Measurements from ENCODE around the gene ELP5.
"Not testable (repeated sequence)": the region's sequence is repeated elsewhere in the genome, so short reads cannot be mapped to it uniquely, and the experiment has no call there.

The ELP5 gene

DNA sequence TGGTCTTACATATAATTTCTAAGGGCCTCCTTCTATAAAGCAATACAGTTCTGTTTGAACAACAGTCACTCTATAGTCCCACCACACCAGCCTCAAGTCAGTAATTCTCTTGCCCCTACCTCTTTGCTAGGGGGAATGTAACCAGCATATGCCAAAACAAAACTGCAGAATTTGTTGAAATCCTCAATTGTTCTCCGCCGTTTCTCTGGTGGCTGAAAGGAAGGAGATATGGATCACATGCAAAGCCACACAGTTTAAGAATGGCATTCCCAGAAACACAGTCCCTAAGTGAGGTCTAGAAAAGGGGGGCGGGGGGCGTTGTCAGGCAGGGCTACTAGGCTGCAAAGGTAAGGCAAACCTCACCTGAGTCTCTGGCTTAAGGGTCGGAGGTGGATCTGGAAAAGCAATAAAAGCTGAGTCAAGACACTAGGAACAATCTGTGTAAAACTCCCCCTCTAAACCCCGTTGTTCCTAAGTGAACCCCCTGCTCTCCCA lies 14.7 kb upstream of the ELP5 start:
- DNase-seq: no peak

DNA sequence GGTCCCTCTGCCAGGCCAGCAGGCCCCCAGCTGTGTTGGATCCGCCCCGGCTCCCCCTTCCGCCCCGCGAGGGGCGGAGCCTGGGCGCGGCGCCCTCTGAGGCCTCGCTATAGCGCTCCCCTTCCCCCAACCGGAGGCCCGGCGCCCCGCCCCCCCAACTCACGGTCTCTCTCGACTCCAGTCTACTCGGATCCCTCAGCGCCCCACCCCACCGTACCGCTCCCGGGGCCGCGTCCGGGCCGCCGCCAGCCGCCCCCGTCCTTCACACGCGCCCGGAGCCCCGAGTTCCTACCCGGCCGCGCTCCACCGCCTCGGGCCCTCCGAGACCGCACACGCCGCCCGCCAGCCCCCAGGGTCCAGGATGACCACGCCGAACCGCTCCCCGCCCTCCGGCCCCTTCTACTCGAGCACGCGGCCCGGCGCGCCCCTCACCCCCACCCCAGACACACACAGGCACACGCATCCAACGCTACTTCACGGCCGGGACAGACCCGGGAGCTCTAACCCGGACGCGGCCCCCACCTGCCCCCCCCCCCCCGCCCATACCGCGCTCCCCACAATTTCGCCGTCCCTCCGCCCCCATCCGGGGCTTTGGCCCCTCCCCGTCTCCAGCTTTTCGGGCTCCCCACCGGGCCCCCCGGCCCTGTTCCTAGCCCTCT lies 14.1 kb upstream of the ELP5 start:
- no peak for DNase-seq

DNA sequence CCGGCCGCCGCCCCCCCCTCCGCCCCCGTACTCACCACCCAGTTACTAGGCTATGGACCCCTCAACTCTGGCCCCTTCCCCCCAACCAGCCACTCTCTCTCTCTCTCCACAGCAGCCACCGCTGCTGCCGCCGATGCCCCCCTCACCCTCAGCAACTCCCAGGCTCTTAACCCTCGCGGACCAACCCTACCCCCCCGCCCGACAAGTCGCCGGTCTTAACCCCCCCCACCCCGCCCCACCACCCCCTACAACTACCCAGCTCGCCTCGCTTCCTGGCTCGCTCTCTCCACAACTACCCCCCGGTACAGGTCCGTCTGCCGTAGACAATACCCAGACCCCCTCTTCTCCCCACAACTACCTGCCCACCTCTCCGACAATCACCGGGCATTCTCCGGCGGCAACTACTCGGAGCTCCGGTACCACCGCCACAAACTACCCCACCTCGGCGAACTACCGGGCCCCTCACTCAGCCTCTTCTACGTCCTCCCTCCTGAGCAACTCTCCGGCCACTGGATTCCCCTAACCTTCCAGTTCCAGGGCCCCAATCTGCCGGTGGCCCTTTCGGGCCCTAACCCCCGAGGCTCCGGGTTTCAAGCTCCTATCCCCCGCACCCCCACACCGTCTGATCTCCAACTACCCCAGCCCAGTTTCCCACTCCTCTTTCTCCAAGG lies 13.5 kb upstream of the ELP5 start:
- no peak for DNase-seq

DNA sequence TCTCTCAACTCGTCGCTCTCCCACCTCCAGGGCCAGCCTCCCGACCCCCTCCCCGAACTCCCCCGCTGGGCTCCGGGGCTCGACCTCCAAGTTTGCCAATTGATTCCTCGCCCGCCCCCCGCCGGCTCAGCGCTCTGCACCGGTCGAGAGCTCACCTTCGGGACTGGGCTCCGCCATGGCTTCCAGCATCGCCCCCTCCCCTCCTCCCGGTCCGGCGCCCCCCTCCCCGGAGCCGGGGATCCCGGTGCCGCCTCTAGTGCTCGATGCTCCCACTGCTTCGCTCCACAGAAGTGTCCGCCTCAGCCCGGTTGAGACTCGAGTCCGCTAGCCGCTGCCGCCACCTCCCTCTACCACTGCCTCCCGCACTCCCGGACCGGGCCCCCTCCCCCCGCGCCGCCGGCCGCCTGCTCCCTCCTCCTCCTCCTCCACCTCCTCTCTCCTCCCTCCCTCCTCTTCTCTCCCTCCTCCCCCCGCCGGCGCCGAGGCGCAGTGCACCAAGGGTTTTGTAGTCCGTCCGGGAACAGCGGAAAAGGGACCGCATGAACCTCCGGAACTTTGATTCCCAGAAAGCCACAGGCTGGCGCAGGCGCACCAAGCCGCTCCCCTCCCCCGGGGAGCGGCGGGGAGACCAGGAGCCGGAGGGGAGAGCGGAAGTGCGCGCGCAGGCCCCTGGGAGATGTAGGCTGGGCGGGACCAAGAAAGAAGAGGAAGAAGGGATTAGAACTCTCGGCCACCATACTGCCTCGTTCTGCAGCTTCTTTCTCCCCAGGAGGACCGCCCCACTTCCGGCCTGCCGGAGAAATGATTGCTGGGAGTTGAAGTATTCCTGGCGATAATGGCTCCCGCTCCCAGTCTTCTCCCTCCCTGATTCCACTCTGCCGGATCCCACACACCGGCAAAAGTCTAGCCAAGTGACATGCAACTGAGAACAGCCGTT lies 12.7 kb upstream of the ELP5 start, which contains the start of gene PHF23:
TSS of gene PHF23 (minus strand) at position 367 of the 937 bp plus-strand sequence. CDS start at position 189, 178 bp downstream.
- peak; percentile 99 for DNase-seq

DNA sequence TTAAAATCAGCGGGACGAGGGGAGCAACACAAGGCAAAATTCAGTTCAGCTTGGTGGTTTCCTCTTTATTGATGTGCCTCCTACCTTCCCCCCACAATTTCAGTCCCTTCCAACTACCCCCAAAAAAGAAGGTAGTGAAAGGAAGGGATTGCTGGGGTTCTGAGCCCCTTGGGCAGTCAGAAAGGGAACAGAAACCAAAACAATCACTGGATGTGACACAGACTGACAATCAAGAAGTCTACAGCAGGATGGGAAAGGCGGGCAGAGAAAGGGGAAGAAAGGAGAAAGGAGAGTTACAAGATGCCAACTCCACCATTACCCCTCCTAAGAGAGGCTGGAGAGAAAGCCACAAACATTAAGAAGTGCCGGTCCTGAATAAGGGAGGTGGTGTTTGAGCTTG lies 11.6 kb upstream of the ELP5 start:
- DNase-seq: no peak

DNA sequence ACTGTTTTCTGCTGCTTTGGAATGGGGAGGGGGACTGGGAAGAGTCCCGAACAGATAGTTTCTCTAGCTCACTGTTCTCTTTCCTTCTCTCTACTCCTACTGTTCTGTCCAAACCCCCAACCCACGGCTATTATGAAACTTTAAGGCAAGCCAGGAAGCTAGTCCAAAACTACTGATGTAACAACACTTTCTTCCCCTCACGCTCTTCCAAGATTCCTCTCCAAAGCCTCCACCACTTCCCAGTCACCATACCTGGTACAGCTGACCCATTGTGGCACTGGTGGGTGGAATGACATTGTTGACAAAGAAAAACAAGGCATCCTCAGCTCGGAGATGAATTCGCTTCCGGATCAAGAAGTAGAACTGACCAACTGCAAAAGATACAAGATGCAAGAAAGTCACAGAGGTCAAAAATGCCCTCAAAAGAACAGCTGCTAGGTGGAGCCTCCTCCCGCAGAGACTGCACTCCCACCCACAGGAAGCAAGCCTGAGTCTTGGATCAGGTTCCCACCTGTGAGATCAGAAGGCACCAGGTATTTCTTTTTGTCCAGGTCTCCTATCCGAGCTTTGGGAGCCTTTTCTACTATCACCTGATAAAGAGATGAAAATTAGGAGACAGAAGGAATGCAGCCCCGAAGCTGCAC lies 10.8 kb upstream of the ELP5 start:
- DNase-seq: no peak

DNA sequence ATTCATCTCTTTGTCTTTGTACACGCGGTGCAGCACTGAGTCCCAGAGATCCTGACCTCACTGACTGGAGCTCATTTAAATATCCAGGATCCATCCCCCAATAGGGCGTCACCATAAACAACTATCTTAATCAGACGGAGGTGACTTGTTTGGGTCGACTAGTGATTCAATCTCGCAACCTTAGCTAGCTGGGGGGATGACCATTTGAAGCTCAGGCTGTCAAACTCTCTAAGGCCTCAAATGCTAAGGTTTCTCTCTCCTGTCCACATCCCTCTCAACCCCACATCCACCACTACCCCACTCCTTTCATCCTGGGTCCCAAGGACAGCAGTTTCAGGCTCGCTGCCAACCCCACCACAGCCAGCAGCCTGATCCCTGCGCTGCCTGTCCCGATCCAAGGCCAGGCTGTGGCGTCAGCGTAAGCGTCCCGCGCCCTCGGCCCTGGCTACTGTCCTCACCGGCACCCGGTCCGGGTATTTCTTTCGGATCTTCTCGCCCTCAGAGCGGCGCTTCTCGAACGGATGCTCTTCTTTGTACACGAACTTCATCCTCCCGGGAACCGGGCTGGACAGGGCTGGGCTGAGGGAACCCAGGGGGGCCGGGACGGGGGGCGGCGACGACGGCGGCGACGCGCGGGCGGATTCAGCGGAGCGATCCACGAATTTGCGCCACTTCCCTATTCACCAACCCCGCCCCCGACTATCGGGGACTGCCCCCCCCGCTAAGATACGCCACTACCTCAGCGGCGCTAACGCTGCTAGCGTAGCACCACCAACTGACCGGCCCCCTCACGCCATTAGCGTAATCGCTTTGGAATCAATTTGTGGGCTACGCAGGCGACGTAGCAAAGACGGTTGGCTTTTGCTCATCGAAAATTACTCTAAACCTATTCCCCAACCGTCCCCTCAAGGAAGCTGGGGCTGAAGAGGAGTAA lies 10.0 kb upstream of the ELP5 start, which contains the start of gene GABARAP:
TSS of gene GABARAP (minus strand) at position 667 of the 934 bp plus-strand sequence. CDS start at position 548, 119 bp downstream.
- peak; percentile 87 for DNase-seq

DNA sequence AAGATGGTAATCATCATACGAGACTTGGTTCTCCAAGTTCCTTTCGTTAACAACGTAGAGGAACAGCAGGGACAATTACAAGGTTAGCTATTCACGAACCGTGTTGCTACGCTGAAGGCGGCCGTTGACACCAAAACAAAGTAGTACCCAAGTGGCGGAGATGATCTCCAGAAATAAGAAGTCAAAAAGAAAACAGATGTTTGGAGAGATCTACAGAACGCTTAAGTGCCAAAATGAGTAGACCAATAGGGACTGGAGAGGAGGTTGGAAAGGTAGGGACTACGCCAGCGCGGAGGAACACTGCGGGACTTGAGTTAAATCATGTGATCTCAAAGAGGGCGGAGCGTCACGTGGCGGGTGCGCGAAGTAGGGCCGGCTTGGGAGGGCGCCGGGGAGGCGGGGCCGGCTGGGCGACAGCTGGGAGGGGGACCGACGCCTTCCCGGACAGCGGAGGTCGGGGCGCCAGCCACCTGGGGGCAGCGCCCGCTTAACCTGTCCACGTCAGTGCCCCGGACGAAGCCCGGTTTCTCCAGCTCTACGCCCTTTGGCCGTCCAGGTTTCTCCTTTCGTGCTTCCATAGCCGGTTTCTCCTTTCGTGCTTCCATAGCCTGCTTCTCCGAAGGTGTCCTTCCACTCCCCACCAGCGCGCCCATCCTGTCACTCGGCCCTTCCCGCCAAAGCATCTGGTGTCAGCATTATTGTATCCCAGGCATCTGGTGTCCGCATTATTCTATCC lies 9.1 kb upstream of the ELP5 start:
- peak; percentile 95 for DNase-seq

DNA sequence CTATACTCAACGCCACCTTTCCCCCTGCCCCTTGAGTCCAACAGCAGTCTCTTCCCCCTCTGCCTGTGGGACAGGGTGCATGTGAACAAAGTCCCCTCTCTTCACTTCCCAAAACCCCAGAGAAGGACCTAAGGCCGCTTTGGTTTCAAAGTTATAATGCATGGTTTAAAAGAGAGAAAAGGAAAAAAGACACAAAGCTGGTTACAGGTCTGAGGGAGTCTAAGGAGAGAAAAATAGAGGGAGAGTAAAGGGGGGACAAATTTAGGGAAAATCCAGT lies 8.6 kb upstream of the ELP5 start:
- no peak for DNase-seq

DNA sequence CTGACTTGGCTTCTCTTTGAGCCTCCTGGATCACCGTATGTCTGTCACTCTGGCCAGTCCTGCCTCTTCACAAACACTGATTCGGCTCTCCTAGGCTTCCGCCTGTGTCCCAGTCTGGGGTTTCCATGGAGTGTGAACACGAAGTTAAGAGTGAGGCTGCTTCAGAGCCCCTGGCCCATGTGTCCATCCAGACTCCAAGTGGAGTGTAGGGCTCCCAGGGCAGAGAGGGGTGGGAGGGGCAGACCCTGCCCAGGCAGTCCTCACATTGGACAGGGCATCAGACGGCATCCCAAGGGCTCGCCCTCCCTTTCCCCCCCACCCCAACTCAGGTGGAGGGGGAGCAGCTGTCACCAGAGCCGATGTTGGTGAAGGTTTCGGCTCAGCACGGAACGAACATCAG lies 8.2 kb upstream of the ELP5 start:
- not testable (repeated sequence) for DNase-seq

DNA sequence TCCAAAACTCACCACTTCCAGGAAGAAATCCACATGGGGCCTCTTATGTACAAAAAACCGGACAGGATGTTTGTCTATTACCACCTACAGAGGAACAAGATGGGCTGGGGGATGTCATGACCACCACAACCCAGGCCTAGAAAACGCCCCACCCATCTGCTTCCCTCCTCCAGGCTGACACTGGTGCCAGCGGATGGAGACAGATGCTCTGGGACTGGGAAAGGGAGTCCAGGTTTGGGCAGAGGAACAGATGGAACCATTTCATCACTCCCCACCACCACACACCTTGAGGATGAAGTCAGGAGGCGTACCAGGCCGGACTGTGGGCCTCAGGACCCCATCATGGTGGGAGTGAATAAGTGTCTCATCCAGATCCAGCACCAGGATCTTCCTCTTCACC lies 5.2 kb upstream of the ELP5 start:
- DNase-seq: no peak

DNA sequence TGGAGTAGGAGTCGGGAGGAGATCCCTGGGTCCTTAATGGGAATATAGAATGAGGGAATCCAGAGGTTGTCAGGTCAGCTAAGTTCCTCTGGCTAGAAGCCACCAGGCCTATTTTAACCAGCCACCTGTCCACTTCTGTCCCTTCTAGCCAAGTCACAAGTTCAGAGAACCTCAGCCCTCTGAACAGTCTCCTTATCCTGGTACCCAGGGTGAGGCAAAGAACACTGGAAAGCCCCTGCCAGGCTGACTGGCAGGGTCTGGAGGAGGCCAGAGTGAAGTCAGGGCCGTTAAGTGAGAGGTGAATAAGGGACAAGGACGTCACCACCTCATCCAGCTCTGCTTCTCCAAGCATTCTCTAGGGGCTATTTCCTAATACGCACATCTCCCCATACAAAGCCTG lies 3.2 kb upstream of the ELP5 start:
- DNase-seq: no peak

DNA sequence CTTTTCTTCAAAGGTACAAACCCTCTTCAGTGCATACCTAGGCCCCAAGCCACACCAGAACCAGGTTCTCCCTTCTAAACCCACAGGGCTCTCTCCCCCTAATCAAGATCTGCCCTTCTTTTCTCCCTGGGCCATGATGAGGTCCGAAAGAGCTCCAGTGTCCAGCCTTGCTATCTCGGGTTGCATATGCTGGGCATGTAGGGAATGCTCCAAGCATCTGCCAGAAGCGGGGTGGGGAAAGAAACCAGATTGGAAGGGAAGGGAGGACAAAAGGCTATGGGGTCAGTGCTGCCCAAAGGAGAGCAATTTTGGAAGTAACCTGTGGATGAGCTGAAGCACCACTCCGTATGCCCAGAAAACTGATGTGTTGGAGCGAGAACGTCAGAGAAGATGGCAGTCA lies 2.8 kb upstream of the ELP5 start:
- DNase-seq: no peak

DNA sequence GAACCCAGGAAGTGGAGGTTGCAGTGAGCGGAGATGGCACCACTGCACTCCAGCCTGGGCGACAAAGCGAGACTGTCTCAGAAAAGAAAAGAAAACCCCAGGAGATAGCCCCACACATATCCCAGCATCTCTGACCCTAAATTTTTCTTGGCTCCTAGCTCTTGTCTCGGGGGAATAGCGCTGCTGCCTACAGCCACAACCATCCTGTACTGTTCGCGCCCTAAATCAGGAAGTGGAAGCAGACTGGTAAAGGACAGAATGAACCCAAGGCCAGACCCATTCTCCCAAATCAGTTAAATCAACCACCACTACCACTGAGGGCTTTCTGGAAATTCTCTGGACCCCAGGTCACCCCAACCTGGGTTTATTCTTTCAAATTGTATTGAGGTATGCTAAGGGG lies 2.2 kb upstream of the ELP5 start:
- DNase-seq: no peak

DNA sequence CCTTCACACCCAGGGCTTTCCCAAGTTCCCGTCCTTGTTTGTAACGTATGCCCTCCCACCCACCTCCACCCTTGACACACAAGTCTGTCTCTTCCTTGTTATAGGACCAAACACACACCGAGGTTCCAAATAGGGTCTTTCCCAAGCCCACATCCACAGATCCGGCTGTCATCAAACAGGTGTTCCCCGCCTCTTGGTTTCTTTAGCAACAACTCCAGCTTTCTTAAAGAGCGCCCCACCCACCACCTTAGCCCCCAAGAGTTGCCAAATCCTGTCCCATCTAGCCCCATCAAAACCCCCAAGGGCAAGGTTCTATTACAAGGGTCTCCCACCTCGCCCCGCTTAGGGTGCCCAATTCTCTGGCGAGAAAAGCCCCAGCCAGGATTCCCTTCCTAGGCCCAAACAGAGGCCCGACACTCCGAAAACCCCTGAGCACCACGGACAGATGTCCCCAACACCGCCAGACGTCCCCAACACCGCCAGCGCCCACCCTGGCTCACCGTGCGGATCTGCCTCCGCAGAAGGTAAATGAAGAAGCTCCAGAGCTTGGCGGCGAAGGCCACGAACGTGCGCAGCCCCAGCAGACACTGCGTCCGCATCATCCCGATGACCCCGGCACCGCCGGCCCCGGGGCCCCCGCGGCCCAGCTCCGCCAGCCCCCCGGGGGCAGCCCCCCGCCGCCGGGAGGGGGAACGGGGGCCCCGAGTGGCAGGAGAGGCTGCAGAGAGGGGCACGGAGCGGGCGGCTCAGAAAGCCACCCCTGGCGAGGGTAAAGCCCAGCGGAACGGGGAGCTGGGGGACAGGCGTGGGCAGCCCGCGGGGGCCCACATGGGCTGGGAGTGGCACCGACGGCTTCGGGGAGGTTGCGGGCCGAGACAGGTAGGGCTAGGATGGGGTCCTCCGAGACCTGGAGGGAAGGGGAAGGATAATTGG lies 1.1 kb upstream of the ELP5 start:
- DNase-seq: no peak

DNA sequence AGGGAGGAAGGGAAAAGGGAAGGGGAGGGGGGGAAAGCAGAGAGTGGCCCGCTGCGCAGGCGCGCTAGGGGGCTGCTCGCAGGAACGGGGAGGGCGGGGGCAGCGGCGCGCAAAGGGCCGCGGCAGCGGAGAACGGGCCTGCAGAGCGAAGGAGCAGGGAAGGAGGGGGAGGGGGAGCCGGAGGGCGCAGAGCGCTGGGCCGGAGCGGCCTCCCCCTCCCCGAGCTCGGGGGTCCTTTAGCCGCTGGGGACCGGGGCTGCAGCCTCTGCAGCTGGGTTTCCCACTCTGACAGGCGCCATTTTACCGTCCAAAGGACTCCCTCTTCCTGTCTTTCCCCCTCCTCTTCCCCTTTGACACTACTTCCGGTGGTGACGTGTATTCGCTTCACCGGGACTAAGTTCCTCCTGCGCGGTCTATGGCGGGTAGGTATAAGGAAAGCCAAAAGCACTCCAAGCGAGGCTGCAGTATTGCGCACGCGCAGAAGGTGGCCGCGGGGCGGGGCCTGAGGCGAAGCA lies 297 bp upstream of the ELP5 start, which contains the start of gene CTDNEP1:
TSS of gene CTDNEP1 (minus strand) at position 74 of the 515 bp plus-strand sequence. CDS start 438 bp downstream, outside the sequence.
- DNase-seq: peak; percentile 98

DNA sequence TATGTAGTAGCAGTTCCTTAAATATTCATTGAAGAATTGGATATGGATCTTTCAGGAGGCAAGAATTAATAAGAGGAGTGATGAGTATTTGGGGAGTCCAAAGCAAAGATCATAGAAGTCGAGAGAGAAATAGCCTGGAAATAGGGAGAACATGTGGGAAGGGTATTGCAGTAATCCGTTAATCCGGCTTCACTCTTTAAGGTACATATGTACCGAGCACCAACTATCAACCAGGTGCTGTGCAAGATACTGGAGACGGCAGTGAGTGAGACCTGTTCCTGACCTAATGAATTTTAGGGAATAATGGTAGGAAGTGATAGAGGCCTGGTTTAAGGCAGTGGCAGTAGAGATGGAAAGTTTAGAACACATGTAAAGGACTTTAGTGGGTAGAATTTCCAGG lies 1.1 kb downstream of the ELP5 start:
- DNase-seq: no peak

DNA sequence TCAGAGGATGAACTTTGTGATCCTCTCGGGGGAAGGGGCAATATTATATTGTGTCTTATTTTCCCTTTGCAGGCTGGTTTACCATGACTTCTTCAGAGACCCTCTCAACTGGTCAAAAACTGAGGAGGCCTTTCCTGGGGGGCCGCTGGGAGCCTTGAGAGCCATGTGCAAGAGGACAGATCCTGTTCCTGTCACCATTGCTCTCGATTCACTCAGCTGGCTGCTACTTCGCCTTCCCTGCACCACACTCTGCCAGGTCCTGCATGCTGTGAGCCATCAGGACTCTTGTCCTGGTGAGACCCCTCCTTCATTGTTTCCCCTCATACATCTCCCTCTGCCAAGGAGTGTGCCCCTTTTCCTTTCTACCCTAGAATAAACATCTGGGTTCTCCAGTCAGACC lies 2.5 kb downstream of the ELP5 start:
- DNase-seq: no peak

DNA sequence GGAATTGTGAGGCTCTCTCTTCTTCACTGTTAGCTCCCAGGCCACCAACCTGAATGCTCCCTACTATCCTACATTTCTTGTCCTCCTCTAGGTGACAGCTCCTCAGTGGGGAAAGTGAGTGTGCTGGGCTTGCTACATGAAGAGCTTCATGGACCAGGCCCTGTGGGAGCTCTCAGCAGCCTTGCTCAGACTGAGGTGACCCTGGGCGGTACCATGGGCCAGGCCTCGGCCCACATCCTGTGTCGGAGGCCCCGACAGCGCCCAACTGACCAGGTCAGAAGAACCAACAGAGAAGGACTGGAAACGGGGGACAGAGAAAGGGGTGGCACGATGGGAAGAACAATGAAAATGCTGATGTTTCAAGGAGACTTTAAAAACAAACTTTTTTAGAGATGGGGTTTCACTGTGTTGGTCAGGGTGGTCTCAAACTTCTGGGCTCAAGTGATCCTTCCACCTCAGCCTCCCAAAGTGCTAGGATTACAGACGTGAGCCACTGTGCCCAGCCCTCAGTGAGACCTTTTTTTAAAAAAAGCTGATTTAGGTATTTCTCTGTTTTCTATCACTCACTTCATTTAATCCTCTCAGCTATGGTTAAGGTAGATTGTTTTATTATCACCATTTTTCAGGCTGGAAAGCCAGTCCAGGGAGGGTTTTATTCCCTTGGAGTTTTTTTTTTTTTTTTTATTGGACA lies 4.9 kb downstream of the ELP5 start:
- no peak for DNase-seq
